CD4-positive, alpha-beta T cell treated with Interleukin-6 at 100 ng/mL for 8 hours (primary cell): ENCODE results near the gene MAN2A2.
"Not testable (repeated sequence)": the region's sequence is repeated elsewhere in the genome, so short reads cannot be mapped to it uniquely, and the experiment has no call there.

Source experiments
- DNase-seq: peaks from one replicate; pipeline ENCODE4 v3.0.0-alpha.2; 2020; ENCODE audit warnings: mixed read lengths, low spot score

The MAN2A2 gene

DNA sequence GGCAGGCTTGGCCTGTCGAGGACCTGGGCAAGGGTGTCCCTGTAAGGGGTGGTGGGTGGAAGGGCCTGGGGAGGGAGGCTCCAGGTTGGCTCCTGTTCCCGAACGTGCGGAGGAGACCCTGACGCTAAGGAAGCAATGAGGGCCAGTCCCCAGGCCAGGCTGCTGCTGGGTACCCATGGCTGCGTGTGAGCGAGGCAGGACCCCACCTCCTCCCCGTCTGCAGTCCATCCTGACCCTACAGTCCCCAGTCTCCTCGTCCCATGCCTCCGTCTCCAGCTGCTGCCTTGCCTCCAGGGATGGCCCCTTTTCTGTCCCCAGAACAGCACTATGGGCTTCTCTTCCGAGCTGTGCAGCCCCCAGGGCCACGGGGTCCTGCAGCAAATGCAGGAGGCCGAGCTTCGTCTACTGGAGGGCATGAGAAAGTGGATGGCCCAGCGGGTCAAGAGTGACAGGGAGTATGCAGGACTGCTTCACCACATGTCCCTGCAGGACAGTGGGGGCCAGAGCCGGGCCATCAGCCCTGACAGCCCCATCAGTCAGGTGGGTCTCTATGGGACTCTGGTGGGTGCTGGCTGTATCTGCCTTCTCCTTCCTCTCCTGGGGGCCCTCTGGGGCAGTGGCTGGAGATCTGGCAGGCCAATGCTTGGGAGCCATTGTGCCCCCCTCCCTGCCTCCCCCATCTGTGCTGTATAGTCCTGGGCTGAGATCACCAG lies 18.2 kb upstream of the MAN2A2 start:
- no peak for DNase-seq

- peak; percentile 72 for DNase-seq
These were observed 17.4 kb upstream of the MAN2A2 start for GRCh38 chr15:90885432-90886290.

DNA sequence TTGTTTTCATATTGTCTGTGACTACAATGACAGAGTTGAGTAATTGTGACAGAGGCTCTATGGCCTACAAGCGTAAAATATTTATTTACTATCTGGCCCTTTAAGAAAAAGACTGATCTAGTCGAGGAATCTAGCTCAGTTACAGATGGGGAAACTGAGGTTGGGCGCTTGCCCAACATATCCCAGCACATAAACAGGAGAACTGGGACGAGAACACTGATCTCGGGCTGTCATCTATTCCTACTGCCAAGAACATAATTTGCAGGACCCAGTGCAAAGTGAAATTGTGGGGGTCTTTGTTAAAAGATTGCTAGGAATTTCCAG lies 16.8 kb upstream of the MAN2A2 start:
- no peak for DNase-seq

GRCh38 chr15:90887037-90887481 lies 16.0 kb upstream of the MAN2A2 start:
- no peak for DNase-seq

GRCh38 chr15:90889313-90889730 lies 13.8 kb upstream of the MAN2A2 start:
- DNase-seq: no peak

DNA sequence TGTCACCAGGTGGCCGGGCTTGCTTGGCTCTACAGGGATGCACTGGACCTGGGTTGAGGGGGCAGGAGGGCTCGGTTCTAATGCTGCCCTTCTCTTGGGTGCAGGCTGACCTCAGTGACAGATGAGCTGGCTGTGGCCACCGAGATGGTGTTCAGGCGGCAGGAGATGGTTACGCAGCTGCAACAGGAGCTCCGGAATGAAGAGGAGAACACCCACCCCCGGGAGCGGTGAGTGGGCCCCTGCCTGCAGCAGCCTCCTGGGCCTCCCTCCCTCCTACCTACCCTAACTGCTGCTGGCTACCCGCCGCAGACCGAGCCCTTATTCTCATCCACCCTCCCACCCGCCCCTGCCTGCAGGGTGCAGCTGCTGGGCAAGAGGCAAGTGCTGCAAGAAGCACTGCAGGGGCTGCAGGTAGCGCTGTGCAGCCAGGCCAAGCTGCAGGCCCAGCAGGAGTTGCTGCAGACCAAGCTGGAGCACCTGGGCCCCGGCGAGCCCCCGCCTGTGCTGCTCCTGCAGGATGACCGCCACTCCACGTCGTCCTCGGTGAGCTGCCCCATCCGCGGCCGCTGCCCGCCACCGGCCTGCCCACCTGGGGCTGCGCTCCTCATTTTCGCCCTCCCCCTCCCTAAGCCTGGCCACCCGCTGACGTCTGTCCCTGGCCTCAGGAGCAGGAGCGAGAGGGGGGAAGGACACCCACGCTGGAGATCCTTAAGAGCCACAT lies 13.2 kb upstream of the MAN2A2 start:
- no peak for DNase-seq

DNA sequence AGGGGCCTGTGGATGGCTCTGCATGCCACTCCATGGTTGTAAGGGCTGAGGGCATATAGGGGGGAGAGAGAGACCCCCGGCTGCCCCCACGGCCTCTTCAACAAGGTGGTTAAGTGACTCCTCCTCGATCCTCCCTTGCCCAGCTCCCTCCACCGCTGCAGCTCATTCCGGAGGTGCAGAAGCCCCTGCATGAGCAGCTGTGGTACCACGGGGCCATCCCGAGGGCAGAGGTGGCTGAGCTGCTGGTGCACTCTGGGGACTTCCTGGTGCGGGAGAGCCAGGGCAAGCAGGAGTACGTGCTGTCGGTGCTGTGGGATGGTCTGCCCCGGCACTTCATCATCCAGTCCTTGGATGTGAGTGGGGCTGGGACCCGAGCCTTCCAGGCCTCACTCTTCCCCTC lies 12.3 kb upstream of the MAN2A2 start:
- no peak for DNase-seq

DNA sequence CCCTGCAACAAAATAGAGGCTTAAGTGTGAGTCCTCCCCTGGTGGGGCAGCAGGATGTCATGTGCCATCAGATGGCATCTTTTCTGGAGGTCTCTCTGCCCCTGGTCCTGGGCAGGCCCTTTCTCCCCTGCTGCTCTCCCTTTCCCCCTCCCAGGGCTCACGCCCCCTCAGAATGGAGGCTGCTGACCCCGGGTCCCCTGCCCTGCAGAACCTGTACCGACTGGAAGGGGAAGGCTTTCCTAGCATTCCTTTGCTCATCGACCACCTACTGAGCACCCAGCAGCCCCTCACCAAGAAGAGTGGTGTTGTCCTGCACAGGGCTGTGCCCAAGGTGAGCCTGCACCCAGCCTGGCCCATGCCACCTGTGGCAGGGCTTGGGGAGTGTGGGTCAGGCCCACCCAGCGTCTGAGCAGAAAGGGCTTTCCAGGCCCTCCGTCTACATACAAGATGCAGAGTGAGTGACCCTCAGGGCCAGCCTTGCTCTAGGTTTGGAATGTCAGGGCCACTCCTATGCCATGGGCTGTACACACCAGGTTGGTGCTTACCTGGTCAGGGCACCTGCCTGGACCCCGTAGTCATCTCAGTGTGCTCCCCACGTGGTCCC lies 11.7 kb upstream of the MAN2A2 start:
- DNase-seq: no peak

DNA sequence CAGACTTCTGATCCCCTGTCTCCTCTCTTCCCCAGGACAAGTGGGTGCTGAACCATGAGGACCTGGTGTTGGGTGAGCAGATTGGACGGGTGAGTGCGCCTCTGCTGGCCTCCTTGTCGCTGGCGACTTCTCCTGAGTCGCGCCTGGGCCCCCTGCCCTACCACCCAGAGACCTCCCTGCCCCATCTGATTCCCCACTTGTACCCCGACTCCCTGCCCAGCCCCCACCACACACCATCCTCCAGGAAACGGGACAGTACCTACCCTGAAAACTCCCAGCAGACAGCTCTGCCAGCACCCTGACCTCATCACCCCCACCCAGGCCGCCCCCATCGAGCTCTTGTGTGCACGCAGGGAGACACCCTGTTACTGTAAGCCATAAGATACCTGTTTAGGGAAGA lies 11.1 kb upstream of the MAN2A2 start:
- DNase-seq: no peak

DNA sequence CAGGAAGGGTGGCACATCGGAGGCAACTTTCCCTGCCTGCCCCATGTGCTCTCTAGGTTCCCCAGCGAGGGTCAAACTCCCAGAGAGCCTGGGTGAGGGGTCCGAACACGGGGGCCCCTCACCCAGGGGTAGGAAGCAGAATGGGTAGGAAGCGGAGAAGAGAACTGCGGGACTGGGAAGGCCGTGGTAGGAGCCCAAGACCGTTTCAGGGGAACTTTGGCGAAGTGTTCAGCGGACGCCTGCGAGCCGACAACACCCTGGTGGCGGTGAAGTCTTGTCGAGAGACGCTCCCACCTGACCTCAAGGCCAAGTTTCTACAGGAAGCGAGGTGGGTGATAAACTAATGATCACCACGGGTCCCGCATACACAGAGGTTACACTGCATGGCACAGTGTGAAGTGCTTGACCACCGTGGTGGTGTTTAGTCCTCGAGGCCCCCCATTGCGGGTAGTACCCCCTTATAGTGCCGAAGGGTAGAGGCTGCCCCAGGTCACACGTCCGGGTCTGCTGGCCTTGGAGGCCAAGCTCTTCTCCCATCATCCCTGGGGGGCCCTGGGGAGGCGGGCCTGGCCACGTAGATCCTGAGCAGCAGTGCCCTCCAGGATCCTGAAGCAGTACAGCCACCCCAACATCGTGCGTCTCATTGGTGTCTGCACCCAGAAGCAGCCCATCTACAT lies 10.5 kb upstream of the MAN2A2 start:
- DNase-seq: no peak

- no peak for DNase-seq
These were observed 9.7 kb upstream of the MAN2A2 start for GRCh38 chr15:90893175-90894090.

GRCh38 chr15:90895571-90896117 lies 7.5 kb upstream of the MAN2A2 start:
- DNase-seq: no peak

GRCh38 chr15:90897131-90897655 lies 5.9 kb upstream of the MAN2A2 start:
- not testable (repeated sequence) for DNase-seq

DNA sequence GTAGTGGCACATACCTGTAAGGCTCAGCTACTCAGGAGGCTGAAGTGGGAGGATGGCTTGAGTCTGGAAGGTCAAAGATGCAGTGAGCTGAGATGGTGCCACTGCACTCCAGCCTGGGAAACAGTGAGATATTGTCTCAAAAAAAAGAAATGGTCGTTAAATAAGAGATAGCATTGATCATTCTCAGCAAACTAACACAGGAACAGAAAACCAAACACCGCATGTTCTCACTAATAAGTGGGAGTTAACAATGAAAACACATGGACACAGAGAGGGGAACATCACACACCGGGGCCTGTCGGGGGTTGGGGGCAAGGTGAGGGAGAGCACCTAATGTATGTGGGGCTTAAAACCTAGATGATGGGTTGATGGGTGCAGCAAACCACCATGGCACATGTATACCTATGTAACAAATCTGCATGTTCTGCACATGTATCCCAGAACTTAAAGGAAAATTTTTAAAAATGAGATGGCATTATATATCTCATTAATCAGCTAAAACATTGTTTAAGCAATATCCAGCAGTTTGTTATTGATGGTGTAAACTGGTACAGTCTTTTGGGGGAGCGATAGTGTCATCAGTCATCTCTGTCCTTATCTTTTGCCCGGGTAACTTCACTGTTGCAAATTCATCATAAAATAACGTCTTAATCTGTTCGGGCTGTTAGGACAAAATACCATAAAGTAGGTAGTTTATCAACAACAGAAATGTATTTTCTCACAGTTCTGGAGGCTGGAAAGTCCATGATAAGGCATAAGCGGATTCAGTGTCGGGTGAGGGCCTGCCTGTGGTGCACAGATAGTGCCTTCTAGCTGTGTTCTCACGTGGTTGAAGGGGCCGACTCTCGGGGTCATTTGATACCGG lies 1.7 kb upstream of the MAN2A2 start:
- no peak for DNase-seq

GRCh38 chr15:90902040-90902839 lies 862 bp upstream of the MAN2A2 start:
- peak; percentile 67 for DNase-seq

DNA sequence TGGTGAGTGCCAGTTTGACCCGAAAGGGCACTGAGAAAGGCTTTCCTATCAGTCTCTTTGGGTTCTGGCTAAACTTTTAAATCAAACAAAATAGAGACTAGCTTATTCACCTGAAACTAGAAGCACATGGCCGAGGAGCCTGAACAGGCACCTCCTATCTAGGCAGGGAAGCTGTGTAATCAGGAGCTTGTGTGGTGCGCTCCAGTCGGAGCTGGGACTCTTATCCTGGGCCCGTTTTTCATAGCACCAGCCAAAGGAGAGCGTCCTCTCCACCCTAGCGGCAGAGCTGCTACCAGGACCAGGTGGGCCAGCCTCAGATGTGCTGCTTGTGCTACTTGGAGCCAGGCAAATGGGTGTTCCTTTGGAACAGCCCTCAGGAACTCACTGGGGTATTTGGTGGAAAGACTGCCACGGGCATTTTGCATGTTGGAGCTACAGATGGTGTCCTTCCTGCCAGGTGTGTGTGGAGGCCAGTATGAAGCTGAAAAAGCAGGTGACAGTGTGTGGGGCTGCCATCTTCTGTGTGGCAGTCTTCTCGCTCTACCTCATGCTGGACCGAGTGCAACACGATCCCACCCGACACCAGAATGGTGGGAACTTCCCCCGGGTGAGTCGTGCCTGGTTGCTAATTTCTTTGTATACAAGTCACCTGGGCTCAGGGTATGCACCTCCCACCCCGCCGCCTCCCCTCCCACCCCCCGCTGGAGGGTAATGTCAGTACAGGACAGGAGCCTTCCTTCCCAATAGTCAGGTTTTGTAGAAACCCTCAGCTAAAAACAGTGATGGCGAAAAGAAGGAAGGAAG lies 833 bp downstream of the MAN2A2 start:
- no peak for DNase-seq

GRCh38 chr15:90904746-90905145 lies 1.6 kb downstream of the MAN2A2 start:
- no peak for DNase-seq
